DOHH2 (cell line): Measurements from ENCODE around the gene DACT1.

Experiments
- H3F3A ChIP-seq: fragments of 200-600 bp; sonication (generic), shearing (Covaris generic); 2 replicates; pipeline ENCODE4 v1.6.0; 2016; ENCODE audit warnings: antibody characterized with exemption, mild to moderate bottlenecking; ENCODE audit not compliant: control insufficient read depth, insufficient read depth
- H3K27ac ChIP-seq: fragments of 200-600 bp; sonication (generic); 2 replicates; pipeline ENCODE4 v1.5.1; 2014; ENCODE audit warnings: low read depth, mild to moderate bottlenecking, low read length, moderate library complexity
- H3K27me3 ChIP-seq: fragments of 200-600 bp; sonication (generic); 2 replicates; pipeline ENCODE4 v1.6.1; 2014; ENCODE audit warnings: mild to moderate bottlenecking, low read length, mixed read lengths; ENCODE audit not compliant: control insufficient read depth
- H3K36me3 ChIP-seq: fragments of 200-600 bp; sonication (generic); 2 replicates; pipeline ENCODE4 v1.6.1; 2014; ENCODE audit warnings: mild to moderate bottlenecking, low read length, moderate library complexity, mixed read lengths; ENCODE audit not compliant: control insufficient read depth
- H3K4me1 ChIP-seq: fragments of 200-600 bp; sonication (generic); 2 replicates; pipeline ENCODE4 v1.6.1; 2014; ENCODE audit warnings: mild to moderate bottlenecking, low read length, mixed read lengths; ENCODE audit not compliant: control insufficient read depth
- H3K4me2 ChIP-seq: fragments of 200-600 bp; sonication (generic); 2 replicates; pipeline ENCODE4 v1.6.0; 2014; ENCODE audit warnings: mild to moderate bottlenecking, low read length, moderate library complexity
- H3K4me3 ChIP-seq: fragments of 200-600 bp; sonication (generic); 2 replicates; pipeline ENCODE4 v1.5.1; 2014; ENCODE audit warnings: mild to moderate bottlenecking, low read length, mixed read lengths
- H3K79me2 ChIP-seq: fragments of 200-600 bp; sonication (generic); 2 replicates; pipeline ENCODE4 v1.6.1; 2014; ENCODE audit warnings: mild to moderate bottlenecking, low read length, mixed read lengths; ENCODE audit not compliant: control insufficient read depth
- H3K9me2 ChIP-seq: fragments of 200-600 bp; sonication (generic); replicated peaks from 2 replicates; pipeline ENCODE4 v1.6.1; 2014; ENCODE audit warnings: mild to moderate bottlenecking, low read length, mixed read lengths; ENCODE audit not compliant: control insufficient read depth
- H3K9me3 ChIP-seq: fragments of 200-600 bp; sonication (generic); 2 replicates; pipeline ENCODE4 v1.6.1; 2014; ENCODE audit warnings: antibody characterized with exemption, low read length, mixed read lengths; ENCODE audit not compliant: control insufficient read depth, insufficient read depth
- H4K20me1 ChIP-seq: fragments of 200-600 bp; sonication (generic); 2 replicates; pipeline ENCODE4 v1.6.0; 2014; ENCODE audit warnings: low read depth, mild to moderate bottlenecking, antibody characterized with exemption, low read length, moderate library complexity; ENCODE audit not compliant: control insufficient read depth, insufficient read depth
- CTCF ChIP-seq: fragments of 200-600 bp; sonication (generic); IDR thresholded peaks from one replicate; pipeline ENCODE4 v1.5.1; 2014; ENCODE audit warnings: antibody characterized with exemption, mild to moderate bottlenecking, low read depth, low read length; ENCODE audit not compliant: poor library complexity, severe bottlenecking
- EZH2phosphoT487 ChIP-seq: fragments of 200-600 bp; sonication (generic); IDR thresholded peaks from 2 replicates; pipeline ENCODE4 v1.6.1; 2017; ENCODE audit warnings: borderline replicate concordance, mild to moderate bottlenecking, antibody characterized with exemption, low read length, moderate library complexity, mixed read lengths

DACT1 gene

GRCh38 chr14:58677996-58678395 is 40.2 kb downstream of the DACT1 start:
- Histone ChIP-seq H3K79me2 (no peaks in the 10 kb centered on the region), H3K27me3 (no peaks in the 10 kb centered on the region), H3K36me3 (no peaks in the 10 kb centered on the region), H3K4me1 (no peaks in the 10 kb centered on the region), H3K9me2 (no peaks in the 10 kb centered on the region), H4K20me1 (no peaks in the 10 kb centered on the region), H3K9me3 (no peaks in the 10 kb centered on the region), H3K27ac (no peak overlapping the region), H3F3A (no peaks in the 10 kb centered on the region), H3K4me2 (no peak overlapping the region), H3K4me3 (no peak overlapping the region)
- no peak for TF ChIP-seq EZH2phosphoT487
- no peak for TF ChIP-seq CTCF

GRCh38 chr14:58680698-58681097 is 42.9 kb downstream of the DACT1 start:
- Histone ChIP-seq H3K4me3 (no peak overlapping the region), H3K9me3 (no peaks in the 10 kb centered on the region), H3F3A (no peaks in the 10 kb centered on the region), H3K36me3 (no peaks in the 10 kb centered on the region), H3K4me2 (no peak overlapping the region), H3K9me2 (no peaks in the 10 kb centered on the region), H3K4me1 (no peaks in the 10 kb centered on the region), H3K27me3 (no peaks in the 10 kb centered on the region), H4K20me1 (no peaks in the 10 kb centered on the region), H3K27ac (no peak overlapping the region), H3K79me2 (no peaks in the 10 kb centered on the region)
- TF ChIP-seq CTCF = no peak
- no peak for TF ChIP-seq EZH2phosphoT487

- H3K4me1 ChIP-seq = no peaks in the 10 kb centered on the region
- no peak overlapping the region for H3K27ac ChIP-seq
- no peaks in the 10 kb centered on the region for H3F3A ChIP-seq
- no peak overlapping the region for H3K4me3 ChIP-seq
- no peaks in the 10 kb centered on the region for H3K79me2 ChIP-seq
- no peaks in the 10 kb centered on the region for H4K20me1 ChIP-seq
- no peak overlapping the region for H3K4me2 ChIP-seq
- no peaks in the 10 kb centered on the region for H3K9me3 ChIP-seq
- no peaks in the 10 kb centered on the region for H3K36me3 ChIP-seq
- no peaks in the 10 kb centered on the region for H3K27me3 ChIP-seq
- TF ChIP-seq CTCF = no peak
- no peak for TF ChIP-seq EZH2phosphoT487
- H3K9me2 ChIP-seq = no peaks in the 10 kb centered on the region
These were observed 49.6 kb downstream of the DACT1 start for GRCh38 chr14:58687232-58687795.
